Activated B cell treated with CpG ODN at 0.5 μM for 24 hours (primary cell): ENCODE measurements around the gene AFDN. TPM values are rescaled to one million over a fixed set of nuclear protein-coding genes. Genes with fewer than 3 reads are reported as not detected.
A peak's percentile ranks its signal among the peaks of the same experiment; 100 is the strongest.

Source experiments
- ATAC-seq: fragments of 200-7000 bp; cut with Tn5 transposase; one replicate; pipeline ENCODE4 v1.10.0; 2021; ENCODE audit warnings: low read depth, mild to moderate bottlenecking, moderate library complexity
- CTCF ChIA-PET: fragments of 350-600 bp; sonication (Branson Sonifier 250); formaldehyde crosslinking; loops from one replicate; lab custom pipeline; 2021; ENCODE audit warnings: antibody characterized with exemption; lab: Charles Lee
- POLR2A ChIA-PET: fragments of 350-600 bp; sonication (Branson Sonifier 250); formaldehyde crosslinking; loops from one replicate; lab custom pipeline; 2021; ENCODE audit warnings: antibody characterized with exemption; lab: Charles Lee
- DNase-seq: peaks from one replicate; pipeline ENCODE4 v3.0.0; 2022
- H3K27ac Mint-ChIP-seq: one replicate; pipeline ENCODE4 v1.8.0; 2020; ENCODE audit warnings: mixed read lengths
- H3K27me3 Mint-ChIP-seq: one replicate; pipeline ENCODE4 v1.8.0; 2021; ENCODE audit warnings: mixed read lengths
- H3K36me3 Mint-ChIP-seq: one replicate; pipeline ENCODE4 v1.8.0; 2021; ENCODE audit warnings: low read depth, mixed read lengths
- H3K4me1 Mint-ChIP-seq: one replicate; pipeline ENCODE4 v1.8.0; 2021; ENCODE audit warnings: mixed read lengths
- H3K4me3 Mint-ChIP-seq: one replicate; pipeline ENCODE4 v1.8.0; 2020; ENCODE audit warnings: mild to moderate bottlenecking, mixed read lengths
- H3K9me3 Mint-ChIP-seq: one replicate; pipeline ENCODE4 v1.8.0; 2020; ENCODE audit warnings: mixed read lengths
- CTCF ChIP-seq: fragments of 200-600 bp; IDR thresholded peaks from one replicate; pipeline ENCODE4 v1.8.0; 2022; ENCODE audit warnings: antibody characterized with exemption, mild to moderate bottlenecking
- intact Hi-C: fragments of 100-400 bp; cut with micrococcal nuclease; formaldehyde crosslinking; loops from one replicate; pipeline ENCODE4 v1.15.1; 2024
- total RNA-seq: library from RNA; stranded (reverse); gene quantifications from 2 replicates; pipeline ENCODE4 v1.2.3, GENCODE V29; 2022

Gene AFDN
- total RNA-seq, 1 donor from 2014 or later = 38.0 TPM

- ChIA-PET CTCF (no interaction called here), POLR2A (interaction anchor here (0.9 kb wide), 1 partner anchor 11 kb away, joined by 3 read pairs; no protein-coding TSS in a partner anchor)
- H3K4me3 Mint-ChIP-seq = peak overlapping the region; percentile 15
- H3K27me3 Mint-ChIP-seq = peaks cover 22% of the 10 kb centered on the region
- intact Hi-C loops = no loop called here
- no peaks in the 10 kb centered on the region for H3K36me3 Mint-ChIP-seq
- ATAC-seq (no peak), DNase-seq (no peak)
- no peaks in the 10 kb centered on the region for H3K9me3 Mint-ChIP-seq
- no peak overlapping the region for H3K27ac Mint-ChIP-seq
- peaks cover 22% of the 10 kb centered on the region for H3K4me1 Mint-ChIP-seq
- no peak for TF ChIP-seq CTCF
These were observed 6.0 kb downstream of the AFDN start for GRCh38 chr6:167832497-167833395.

GRCh38 chr6:167833396-167833763 lies 6.7 kb downstream of the AFDN start:
- Mint-ChIP-seq H3K9me3 (no peaks in the 10 kb centered on the region), H3K36me3 (no peaks in the 10 kb centered on the region), H3K4me3 (peak overlapping the region; percentile 15), H3K27me3 (peaks cover 21% of the 10 kb centered on the region), H3K27ac (no peak overlapping the region), H3K4me1 (peaks cover 16% of the 10 kb centered on the region)
- POLR2A ChIA-PET = interaction anchor here (0.9 kb wide), 1 partner anchor 10 kb away, joined by 3 read pairs; no protein-coding TSS in a partner anchor
- no peak for DNase-seq
- CTCF ChIA-PET = no interaction called here
- ATAC-seq = no peak
- no peak for TF ChIP-seq CTCF
- intact Hi-C loops = no loop called here

DNA sequence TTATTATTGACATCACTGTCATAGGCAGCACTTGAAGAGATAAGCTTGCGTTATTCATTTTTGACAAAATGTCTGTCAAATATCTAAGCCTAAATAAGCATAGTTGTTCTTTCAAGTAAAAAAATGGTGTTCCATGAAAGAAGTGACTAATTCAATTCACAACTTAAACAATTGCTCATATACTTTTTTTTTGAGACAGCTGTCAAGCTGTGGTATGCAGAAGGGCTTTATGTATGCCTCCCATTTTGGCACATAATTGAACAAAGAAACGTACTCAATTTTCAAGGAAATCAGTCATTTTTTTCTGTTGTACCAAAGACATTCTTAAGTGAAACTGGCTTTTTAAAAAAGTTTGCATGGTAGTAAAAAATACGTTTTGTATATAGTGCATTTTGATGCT lies 8.5 kb downstream of the AFDN start:
- no peak overlapping the region for H3K27ac Mint-ChIP-seq
- CTCF ChIA-PET = no interaction called here
- intact Hi-C loops = no loop called here
- no peaks in the 10 kb centered on the region for H3K9me3 Mint-ChIP-seq
- no peak overlapping the region for H3K4me3 Mint-ChIP-seq
- peaks cover 14% of the 10 kb centered on the region for H3K27me3 Mint-ChIP-seq
- peaks cover 15% of the 10 kb centered on the region for H3K4me1 Mint-ChIP-seq
- DNase-seq = no peak
- no peaks in the 10 kb centered on the region for H3K36me3 Mint-ChIP-seq
- POLR2A ChIA-PET = no interaction called here
- no peak for ATAC-seq
- no peak for TF ChIP-seq CTCF

DNA sequence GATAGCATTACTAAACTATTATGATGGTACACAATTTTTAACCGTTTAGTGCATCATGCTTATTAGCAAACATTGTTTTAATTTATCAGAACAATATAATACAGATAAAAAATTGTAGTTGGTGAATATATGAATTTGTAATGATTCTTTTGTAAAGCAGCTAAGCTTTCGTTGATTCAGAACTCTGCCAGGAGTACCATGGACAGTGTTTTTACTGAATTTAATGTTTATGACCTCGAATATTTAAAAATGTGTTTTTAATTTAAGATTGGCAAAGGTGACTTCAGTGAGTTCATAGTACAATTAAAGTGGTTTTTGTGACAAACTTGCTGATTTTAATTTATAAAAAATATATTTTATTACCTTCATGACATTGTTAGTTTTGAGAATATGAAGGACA lies 10.0 kb downstream of the AFDN start:
- peaks cover 7% of the 10 kb centered on the region for H3K27me3 Mint-ChIP-seq
- no peaks in the 10 kb centered on the region for H3K9me3 Mint-ChIP-seq
- ATAC-seq = no peak
- no peak for TF ChIP-seq CTCF
- no peak overlapping the region for H3K27ac Mint-ChIP-seq
- CTCF ChIA-PET = interaction anchor here (0.7 kb wide), 1 partner anchor 27 kb away, joined by 4 read pairs; no protein-coding TSS in a partner anchor
- H3K4me1 Mint-ChIP-seq = peaks cover 15% of the 10 kb centered on the region
- no peaks in the 10 kb centered on the region for H3K36me3 Mint-ChIP-seq
- POLR2A ChIA-PET = no interaction called here
- intact Hi-C loops = no loop called here
- DNase-seq = no peak
- no peak overlapping the region for H3K4me3 Mint-ChIP-seq

GRCh38 chr6:167838207-167838748 lies 11.6 kb downstream of the AFDN start:
- Mint-ChIP-seq H3K27ac (no peak overlapping the region), H3K4me3 (no peak overlapping the region), H3K9me3 (no peaks in the 10 kb centered on the region), H3K4me1 (peaks cover 3% of the 10 kb centered on the region), H3K27me3 (peaks cover 2% of the 10 kb centered on the region), H3K36me3 (no peaks in the 10 kb centered on the region)
- no peak for ATAC-seq
- intact Hi-C loops = no loop called here
- CTCF ChIA-PET = no interaction called here
- POLR2A ChIA-PET = no interaction called here
- no peak for DNase-seq
- no peak for TF ChIP-seq CTCF
